ENCODE data around the gene RTP1.

DNA sequence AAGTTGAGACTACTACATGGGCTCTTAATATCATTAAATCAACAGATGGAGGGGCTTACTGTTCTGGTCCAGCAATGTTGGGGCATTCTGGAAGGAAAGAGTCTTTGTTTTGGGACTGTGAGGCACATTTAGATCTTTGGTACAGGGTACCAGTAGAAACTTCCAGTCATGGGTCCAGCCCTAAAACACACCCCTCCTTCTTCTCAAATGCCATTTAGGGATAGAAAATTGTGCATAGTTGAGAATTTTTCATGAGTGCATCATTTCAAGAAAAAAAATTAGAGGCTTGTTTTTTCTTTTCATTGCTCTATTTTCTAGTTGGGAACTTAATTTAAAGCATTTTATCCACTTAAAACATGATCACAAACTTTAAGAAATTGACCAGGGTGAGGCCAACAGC is 4.1 kb upstream of the RTP1 start:
- TF ChIP-seq, protein P1, sequence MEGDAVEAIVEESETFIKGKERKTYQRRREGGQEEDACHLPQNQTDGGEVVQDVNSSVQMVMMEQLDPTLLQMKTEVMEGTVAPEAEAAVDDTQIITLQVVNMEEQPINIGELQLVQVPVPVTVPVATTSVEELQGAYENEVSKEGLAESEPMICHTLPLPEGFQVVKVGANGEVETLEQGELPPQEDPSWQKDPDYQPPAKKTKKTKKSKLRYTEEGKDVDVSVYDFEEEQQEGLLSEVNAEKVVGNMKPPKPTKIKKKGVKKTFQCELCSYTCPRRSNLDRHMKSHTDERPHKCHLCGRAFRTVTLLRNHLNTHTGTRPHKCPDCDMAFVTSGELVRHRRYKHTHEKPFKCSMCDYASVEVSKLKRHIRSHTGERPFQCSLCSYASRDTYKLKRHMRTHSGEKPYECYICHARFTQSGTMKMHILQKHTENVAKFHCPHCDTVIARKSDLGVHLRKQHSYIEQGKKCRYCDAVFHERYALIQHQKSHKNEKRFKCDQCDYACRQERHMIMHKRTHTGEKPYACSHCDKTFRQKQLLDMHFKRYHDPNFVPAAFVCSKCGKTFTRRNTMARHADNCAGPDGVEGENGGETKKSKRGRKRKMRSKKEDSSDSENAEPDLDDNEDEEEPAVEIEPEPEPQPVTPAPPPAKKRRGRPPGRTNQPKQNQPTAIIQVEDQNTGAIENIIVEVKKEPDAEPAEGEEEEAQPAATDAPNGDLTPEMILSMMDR (IDR thresholded peaks at IDR 0.05; ENCODE audit: low read depth, low read length, poor library complexity, severe bottlenecking), result no peak
- TF ChIP-seq EZH2phosphoT487 (IDR thresholded peaks at IDR 0.05; ENCODE audit: borderline replicate concordance, low read length), result no peak
